Stimulated activated CD8-positive, alpha-beta memory T cell treated with anti-CD3 and anti-CD28 coated beads, Interleukin-12 subunit alpha, Interleukin-12 subunit beta, amount 100 ng/mL, for 24 hours (primary cell): ENCODE measurements around the gene CACNA1G.

Source experiments
- DNase-seq: peaks from one replicate; pipeline ENCODE4 v3.0.0-alpha.2; 2020; ENCODE audit errors: extremely low read depth

Gene CACNA1G

GRCh38 chr17:50560185-50560824 lies at the start of gene CACNA1G:
CACNA1G (plus strand) TSS chr17:50560715; CDS start chr17:50561460, 745 bp downstream.
- DNase-seq = peak; percentile 61

- no peak for DNase-seq
Measured at GRCh38 chr17:50511058-50511457, 49.5 kb upstream of the CACNA1G start.

DNA sequence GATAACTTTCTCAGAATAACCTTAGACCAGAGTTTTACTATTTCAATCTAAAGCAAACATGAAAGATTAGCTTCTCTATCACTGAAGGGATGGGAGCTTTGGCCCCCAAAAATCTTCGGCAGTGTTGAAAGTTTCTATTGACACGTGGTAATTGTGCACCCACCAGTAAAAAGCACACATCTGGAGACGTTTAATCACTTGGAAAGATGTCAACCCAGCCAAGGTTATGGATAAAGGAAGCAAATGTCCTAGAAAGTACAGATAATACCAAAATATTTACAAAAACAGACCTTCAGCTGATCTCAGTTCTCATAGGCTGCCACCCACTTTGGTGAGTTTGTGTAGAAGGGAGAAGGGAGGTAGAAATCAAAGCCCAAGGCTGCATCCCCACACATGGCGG lies 47.0 kb upstream of the CACNA1G start:
- DNase-seq = no peak

DNA sequence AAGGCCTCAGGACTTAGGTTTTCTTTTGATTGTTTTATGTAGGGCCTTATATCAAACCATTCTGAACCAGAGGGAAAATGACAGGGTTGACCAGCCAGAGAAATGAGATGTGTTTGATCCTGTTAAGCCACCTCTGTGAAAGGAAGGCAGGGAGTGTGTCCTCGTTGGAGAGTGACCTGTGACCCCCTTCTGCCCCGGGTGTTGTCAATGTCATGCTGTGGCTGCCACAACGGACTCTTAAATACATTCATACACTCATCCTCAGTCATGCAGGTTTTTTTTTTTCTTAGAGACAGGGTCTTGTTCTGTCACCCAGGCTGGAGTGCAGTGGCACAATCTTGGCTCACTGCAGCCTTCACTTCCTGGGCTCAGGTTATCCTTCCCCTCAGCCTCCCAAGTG lies 46.1 kb upstream of the CACNA1G start:
- DNase-seq = no peak

GRCh38 chr17:50514936-50515702 lies 45.4 kb upstream of the CACNA1G start:
- DNase-seq = no peak

- DNase-seq = no peak
Measured at GRCh38 chr17:50517011-50517410, 43.5 kb upstream of the CACNA1G start.

DNA sequence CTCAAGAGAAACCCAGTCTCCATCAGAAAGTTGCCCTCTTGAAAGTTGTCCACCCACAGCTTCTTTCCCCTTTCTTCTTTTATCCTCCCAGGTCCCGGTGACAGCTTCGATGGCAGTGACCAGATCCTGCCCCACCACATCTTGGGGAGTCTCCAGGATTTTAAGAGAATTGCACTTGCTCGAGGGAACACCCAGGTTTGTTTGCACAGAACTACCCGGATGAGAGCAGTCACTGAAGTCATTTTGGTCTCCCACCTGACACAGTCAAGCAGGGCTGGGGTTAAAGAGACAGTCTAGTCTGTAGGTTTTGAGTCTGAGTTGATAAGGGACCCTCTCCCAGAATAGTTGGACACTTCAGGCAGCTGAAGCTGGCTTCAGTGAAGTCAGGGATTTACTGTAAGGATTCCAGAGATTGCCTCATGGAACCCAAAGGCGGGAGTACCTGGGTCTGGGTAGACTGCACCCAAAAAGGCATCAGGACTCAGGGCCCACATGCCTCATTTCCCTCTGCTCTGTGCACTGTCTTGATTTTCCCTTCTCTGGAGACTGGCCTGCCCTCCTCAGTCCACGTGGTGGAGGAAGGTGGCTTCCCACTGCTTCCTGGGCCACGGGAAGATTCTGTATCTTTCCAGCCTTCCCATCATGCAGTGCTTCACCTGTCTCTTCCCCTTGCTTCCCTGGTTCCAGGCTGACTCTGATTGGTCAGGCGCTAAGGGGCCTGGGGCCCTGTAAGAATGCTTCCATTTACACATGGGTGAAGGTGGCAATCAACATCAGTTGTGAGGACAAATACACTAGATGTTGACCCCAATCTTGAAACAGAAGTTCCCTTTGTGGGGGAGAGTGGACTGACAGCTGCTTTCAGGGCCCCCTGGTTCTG lies 42.8 kb upstream of the CACNA1G start:
- DNase-seq = no peak

- DNase-seq = no peak
Measured at GRCh38 chr17:50518384-50519023, 42.0 kb upstream of the CACNA1G start.

- no peak for DNase-seq
Measured at GRCh38 chr17:50519141-50519834, 41.2 kb upstream of the CACNA1G start.

DNA sequence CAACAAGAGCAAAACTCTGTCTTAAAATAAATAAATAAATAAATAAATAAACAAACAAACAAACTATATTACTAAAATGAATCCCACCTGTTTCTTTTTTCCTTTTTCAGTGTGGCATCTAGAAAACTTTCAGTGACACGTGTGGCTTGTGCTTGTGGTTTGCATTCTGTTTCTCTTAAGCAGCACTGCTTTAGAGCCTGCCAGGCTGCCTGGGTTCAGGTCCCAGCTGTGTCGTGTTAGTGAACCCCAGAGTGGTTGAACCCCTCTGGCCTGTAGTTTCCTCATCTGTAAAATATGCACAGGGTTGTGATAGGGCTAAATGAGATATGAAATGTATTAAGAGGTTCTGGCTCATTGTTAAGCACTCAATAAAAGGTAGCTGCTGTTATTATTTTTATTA lies 40.0 kb upstream of the CACNA1G start:
- DNase-seq = no peak

- DNase-seq = no peak
Measured at GRCh38 chr17:50521514-50521913, 39.0 kb upstream of the CACNA1G start.

DNA sequence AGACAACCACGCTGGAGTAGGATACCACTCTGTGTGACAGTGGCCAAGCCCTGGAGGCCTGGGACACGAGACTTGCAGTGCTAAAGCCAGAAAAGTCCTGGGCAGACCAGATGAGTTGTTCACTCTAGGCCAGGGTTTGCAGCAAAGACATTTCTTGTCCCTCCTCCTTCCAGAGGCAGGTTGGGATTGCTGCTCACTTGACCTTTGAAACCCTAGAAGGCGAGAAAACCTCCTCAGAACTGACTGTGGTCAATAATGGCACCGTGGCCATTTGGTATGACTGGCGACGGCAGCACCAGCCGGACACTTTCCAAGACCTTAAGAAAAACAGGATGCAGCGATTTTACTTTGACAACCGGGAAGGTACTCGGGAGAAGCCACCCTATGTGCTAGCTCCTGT lies 37.7 kb upstream of the CACNA1G start:
- DNase-seq = no peak

DNA sequence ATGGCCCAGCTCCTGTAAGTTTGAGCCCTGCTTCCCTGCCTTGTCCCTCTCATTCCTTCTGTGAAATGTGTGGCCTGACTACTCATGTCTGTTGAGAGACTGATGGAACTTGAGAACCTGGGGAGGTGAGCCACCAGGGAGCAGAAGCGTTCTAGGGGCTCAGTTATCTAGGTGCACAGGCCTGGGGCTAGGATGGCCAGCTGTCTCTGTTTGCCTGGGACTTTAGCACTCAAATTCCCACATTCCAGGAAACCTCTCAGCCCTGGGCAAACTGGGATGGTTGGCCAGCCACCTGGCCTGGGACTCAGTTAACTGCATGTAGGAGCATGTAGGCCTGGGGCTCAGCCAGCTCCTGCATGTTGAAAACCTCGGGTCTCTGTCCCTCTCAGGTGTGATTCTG lies 37.3 kb upstream of the CACNA1G start:
- no peak for DNase-seq

- DNase-seq = no peak
Measured at GRCh38 chr17:50524838-50525237, 35.7 kb upstream of the CACNA1G start.

DNA sequence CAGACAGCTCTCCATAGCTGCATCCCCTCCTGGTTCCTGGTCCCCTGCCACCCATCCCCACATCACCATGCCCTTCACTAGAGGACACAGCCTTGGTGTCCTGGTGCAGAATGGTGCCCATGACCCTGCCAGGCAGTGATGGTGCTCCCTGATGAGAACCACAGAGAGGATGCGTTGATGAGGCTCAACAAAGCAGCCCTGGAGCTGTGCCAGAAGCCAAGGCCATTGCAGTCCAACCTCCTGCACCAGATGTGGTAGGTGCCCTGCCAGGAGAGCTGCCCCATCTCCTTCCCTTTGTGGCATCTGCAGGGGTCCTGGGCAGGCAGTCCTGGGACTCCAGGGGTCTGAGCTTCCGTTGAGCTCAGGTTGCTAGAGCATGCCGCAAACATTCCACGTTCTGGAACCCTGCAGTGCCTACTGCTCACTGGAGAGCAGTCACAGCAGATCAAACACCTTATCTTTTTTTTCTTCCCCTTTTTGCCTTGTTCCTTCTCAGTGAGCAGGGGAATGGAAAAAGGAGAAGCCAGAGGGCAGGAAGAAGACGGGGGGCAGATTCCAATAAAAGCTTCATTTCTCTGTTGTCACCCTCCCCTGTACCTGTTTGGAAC lies 33.3 kb upstream of the CACNA1G start:
- no peak for DNase-seq

DNA sequence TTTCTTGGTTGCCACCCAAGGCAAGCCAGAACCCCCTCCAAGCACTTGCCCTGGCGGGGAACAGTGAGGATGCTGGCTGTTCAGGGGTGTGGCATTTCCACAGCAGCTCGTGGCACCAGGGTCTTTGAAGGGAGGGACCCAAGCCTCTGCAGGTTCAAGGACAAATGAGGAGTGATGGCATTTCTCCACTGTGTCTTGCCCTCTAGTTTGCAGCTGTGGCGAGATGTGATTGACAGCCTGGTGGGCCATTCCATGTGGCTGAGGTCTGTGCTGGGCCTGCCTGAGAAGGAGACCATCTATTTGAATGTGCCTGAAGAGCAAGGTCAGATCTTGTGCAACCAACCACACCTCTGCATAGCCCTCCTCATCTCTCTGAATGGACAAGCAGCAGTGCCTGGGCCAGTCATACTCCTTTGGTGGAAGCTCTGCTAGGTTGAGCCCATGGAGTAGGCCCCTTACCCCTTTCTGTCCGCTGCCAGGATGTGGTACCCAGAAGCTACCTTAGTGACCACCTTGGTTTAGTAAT lies 32.5 kb upstream of the CACNA1G start:
- DNase-seq = no peak

DNA sequence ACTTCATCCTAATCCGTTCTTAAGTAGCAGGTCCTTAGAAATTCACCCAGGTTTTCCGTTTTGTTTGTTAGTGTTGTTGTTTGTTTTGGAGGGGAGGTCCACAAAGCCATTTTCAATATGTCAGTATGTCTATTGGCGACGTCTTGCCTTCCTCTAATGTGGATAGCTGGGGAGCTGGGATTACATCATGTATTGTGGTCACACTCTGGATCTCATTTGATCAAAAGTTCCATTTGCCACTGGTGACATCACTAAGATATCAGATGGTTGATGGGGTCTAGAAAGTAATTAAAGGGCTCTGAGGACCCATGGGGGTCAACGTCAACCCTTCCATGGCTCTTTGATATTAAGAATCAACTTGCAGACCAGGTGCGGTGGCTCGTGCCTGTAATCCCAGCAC lies 30.7 kb upstream of the CACNA1G start:
- no peak for DNase-seq

- DNase-seq = no peak
Measured at GRCh38 chr17:50531428-50532025, 29.0 kb upstream of the CACNA1G start.

- DNase-seq = no peak
Measured at GRCh38 chr17:50532452-50533024, 28.0 kb upstream of the CACNA1G start, which contains the start of gene EPN3. EPN3 (plus strand) TSS chr17:50532735; CDS start chr17:50536557, 3,822 bp downstream.

DNA sequence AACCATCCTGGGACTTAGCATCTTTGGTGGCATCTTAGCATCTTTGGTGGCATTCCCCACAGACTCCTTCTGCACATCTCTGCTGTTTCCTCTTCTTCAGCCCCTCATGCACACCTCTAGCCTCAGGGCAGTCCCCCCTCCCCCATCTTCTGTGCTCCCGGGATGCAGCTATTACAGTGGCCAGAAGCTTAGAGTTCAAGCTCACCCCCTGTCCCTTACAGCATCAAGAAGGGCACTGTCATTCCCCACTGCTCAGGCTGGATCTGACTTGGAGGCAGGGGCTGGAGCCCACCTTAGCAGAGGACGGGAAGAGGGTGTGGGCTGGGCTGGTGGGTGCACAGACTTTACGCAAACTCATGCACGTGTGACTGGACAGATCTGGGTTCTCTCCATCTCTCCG lies 27.3 kb upstream of the CACNA1G start:
- no peak for DNase-seq
